BJ (cell line): Measurements from ENCODE around the gene PDE4C. TPM values are rescaled to one million over a fixed set of nuclear protein-coding genes. Genes with fewer than 3 reads are reported as not detected.

Experiments used
- CTCF ChIA-PET: fragments of 350-600 bp; formaldehyde crosslinking; extraction: SDS; loops from one replicate; lab custom pipeline; 2021; ENCODE audit warnings: antibody characterized with exemption, inconsistent platforms; lab: Yijun Ruan, JAX
- POLR2A ChIA-PET: fragments of 300-600 bp; sonication (Branson Sonifier 250); formaldehyde crosslinking; extraction: SDS; loops from one replicate; lab custom pipeline; 2021; ENCODE audit warnings: antibody characterized with exemption; lab: Charles Lee
- DNase-seq: peaks from one replicate; pipeline ENCODE4 v3.0.0-alpha.2; 2011; ENCODE audit warnings: low read depth
- H3K27me3 ChIP-seq: 2 replicates; pipeline ENCODE4 v1.6.0; 2011; ENCODE audit warnings: low read length; ENCODE audit not compliant: control insufficient read depth, insufficient read depth
- H3K36me3 ChIP-seq: 2 replicates; pipeline ENCODE4 v1.5.1; 2011; ENCODE audit warnings: low read length; ENCODE audit not compliant: control insufficient read depth, insufficient read depth
- H3K4me3 ChIP-seq: 2 replicates; pipeline ENCODE4 v1.5.1; 2011; ENCODE audit warnings: low read depth, mild to moderate bottlenecking, control low read depth, low read length
- polyA minus RNA-seq: library from RNA; depleted of rRNA, polyadenylated mRNA; stranded (reverse); fragments of >200 nt; gene quantifications from 2 replicates; pipeline ENCODE4 v1.2.3, GENCODE V29; 2011; rRNA and poly(A)+ RNA removed
- polyA plus RNA-seq: library from polyadenylated mRNA; depleted of rRNA; stranded (reverse); fragments of >200 nt; gene quantifications from 2 replicates; pipeline ENCODE4 v1.2.3, GENCODE V29; 2011; rRNA removed
- TF ChIP-seq, protein P1 (sequence below): IDR thresholded peaks from 2 replicates; pipeline ENCODE4 v1.5.1; 2011; ENCODE audit warnings: low read depth, mild to moderate bottlenecking, control low read depth, inconsistent platforms, low read length, moderate library complexity; ENCODE audit not compliant: insufficient read depth

Gene PDE4C
- 0.06 and 0.12 TPM in 2 replicates for polyA plus RNA-seq
- polyA minus RNA-seq = not detected in 2 replicates

DNA sequence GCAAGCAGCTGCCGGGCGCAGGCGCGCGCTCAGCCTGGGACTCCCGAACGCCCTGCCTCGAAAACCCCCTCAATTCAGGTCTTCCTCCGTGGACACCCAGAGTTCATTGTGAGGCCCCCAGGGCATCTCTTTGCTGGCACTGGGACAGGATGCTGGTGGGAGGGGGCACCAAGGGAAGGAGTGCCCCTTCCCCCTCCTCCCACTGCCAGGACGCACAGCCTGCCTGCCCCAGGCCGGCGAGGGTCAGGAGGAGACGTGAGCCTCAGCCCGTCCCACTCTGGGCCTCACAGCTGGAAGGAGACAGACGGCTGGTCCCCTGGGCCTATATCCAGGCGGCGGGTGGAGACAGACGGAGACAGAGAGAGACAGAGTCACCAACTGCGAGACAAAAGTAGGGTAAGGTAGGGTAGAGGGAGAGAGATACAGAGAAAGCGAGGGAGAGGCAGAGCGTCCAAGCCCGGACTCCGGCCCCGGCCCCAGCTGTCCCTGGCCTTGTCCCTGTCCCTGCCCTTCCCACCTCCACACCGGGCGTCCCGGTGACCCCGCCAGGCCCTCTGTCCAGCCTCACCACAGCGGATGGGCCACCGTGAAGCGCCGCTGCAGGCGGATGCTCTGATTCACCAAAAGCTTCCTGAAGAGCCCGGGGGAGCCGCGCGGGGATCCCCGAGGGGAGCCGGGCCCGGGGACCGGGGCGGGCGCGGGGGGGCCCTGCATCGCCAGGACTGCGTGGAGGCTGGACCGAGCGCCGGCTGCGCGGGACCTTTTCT, at the start of gene PDE4C:
TSS of gene PDE4C (minus strand) at position 737 of the 767 bp plus-strand sequence. CDS start at position 714, 23 bp downstream.
- Histone ChIP-seq H3K27me3 (peaks cover 9% of the 10 kb centered on the region), H3K4me3 (no peak within 1 kb of the TSS), H3K36me3 (no peaks in the 10 kb centered on the region)
- TF ChIP-seq, protein P1, sequence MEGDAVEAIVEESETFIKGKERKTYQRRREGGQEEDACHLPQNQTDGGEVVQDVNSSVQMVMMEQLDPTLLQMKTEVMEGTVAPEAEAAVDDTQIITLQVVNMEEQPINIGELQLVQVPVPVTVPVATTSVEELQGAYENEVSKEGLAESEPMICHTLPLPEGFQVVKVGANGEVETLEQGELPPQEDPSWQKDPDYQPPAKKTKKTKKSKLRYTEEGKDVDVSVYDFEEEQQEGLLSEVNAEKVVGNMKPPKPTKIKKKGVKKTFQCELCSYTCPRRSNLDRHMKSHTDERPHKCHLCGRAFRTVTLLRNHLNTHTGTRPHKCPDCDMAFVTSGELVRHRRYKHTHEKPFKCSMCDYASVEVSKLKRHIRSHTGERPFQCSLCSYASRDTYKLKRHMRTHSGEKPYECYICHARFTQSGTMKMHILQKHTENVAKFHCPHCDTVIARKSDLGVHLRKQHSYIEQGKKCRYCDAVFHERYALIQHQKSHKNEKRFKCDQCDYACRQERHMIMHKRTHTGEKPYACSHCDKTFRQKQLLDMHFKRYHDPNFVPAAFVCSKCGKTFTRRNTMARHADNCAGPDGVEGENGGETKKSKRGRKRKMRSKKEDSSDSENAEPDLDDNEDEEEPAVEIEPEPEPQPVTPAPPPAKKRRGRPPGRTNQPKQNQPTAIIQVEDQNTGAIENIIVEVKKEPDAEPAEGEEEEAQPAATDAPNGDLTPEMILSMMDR = no peak
- CTCF ChIA-PET = interaction anchor here (0.7 to 2.7 kb wide), 3 partner anchors 17 to 26 kb away, joined by 3 to 12 read pairs (median 8); no protein-coding TSS in a partner anchor
- DNase-seq = no peak
- POLR2A ChIA-PET = no interaction called here

DNA sequence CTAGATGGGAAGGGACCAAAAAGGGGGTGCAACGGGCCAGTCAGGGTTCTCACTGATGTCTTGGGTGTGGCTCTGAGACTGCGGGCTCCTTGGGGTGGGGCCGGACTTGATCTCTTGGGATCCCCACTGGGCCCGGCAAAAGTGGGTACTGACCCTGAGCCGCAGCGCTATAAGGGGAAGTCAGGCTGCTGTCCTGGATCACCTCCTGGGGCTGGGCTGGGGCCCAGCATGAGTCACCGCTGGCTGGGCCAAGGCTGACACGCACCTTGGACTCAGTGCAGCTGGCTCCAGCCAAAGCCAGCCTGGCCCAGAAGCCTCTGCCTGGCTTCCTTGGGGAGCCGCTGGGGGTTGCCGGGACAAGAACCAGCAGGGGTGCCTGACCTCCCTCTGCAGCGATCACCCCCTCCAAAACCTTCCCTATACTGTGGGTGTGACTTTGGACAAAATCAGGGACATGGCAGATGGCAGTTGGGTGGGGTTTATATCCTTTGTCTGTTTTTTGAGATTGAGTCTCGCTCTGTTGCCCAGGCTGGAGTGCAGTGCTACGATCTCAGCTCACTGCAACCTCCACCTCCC, 48.6 kb upstream of the PDE4C start:
- ChIA-PET POLR2A (interaction anchor here (0.6 to 1.6 kb wide), 2 partner anchors 54 to 340 kb away, joined by 3 to 4 read pairs; no protein-coding TSS in a partner anchor), CTCF (interaction anchor here (0.6 to 11.5 kb wide), 5 partner anchors 27 to 532 kb away, joined by 3 to 252 read pairs (median 9); partner anchors contain the start of gene LSM4)
- H3K4me3 ChIP-seq = no peak overlapping the region
- H3K27me3 ChIP-seq = no peaks in the 10 kb centered on the region
- peak; percentile 64 for DNase-seq
- peaks cover 17% of the 10 kb centered on the region for H3K36me3 ChIP-seq
- TF ChIP-seq, protein P1 = no peak

DNA sequence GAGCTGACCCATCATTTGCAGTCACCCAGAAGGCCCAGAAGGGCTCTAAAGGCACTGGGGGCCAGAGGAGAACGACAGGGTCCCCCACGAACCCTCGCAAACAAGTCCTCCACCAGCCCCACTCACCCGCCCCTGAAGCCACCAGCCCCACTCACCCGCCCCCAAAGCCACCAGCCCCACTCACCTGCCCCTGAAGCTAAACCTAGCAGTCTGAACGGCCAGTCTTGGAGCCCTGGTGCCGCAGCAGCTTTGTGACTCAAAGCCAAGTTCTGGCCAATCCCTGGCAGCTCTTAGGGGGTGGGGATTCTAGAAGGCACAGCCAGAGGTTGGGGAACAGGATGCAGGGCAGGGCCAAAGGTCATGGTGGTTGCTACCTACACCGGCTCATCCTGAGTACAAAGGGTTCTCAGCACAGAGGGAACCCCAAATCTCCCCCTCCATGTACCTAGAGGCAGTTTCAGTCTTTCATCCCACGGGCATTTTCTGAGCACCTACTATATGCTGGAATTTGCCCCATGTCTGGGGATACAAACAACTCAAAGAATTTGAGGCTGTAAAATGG, 48.1 kb upstream of the PDE4C start, which contains the start of gene IQCN:
TSS of gene IQCN (minus strand) at position 234 of the 562 bp plus-strand sequence. CDS start 4,974 bp downstream, outside the sequence.
- TF ChIP-seq, protein P1 = no peak
- Histone ChIP-seq H3K36me3 (peaks cover 17% of the 10 kb centered on the region), H3K27me3 (no peaks in the 10 kb centered on the region), H3K4me3 (no peak within 1 kb of the TSS)
- CTCF ChIA-PET = interaction anchor here (0.6 to 11.5 kb wide), 8 partner anchors 22 to 532 kb away, joined by 3 to 252 read pairs (median 4); partner anchors contain the start of gene LSM4
- DNase-seq = no peak
- POLR2A ChIA-PET = interaction anchor here (0.6 to 1.6 kb wide), 2 partner anchors 54 to 339 kb away, joined by 3 to 4 read pairs; no protein-coding TSS in a partner anchor

DNA sequence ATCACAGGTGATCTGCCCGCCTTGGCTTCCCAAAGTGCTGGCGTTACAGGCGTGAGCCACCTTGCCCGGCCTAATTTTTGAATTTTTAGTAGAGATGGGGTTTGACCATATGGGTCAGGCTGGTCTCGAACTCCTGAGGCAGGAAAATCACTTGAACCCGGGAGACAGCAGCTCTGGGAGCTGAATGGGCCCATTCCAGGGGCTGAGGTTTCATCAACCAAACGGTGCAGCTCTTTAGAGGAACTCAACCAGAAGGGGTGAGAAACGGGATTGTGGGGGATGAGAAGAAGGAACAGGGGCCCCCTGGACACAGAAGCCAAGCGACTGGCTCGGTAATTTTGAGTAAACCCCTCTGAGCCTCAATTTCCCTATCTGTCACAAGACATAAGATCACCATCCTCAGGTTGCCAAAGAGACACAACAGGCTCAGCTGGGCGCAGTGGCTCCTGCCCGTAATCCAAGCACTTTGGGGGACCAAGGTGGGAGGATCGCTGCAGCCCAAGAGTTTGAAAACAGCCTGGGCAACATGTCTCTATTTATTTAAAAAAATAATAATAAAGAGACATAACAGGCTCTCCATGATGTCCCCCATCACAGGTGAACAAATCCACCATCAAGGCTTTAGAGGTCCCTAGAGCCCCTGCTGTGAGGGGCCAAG, 47.5 kb upstream of the PDE4C start:
- POLR2A ChIA-PET = no interaction called here
- Histone ChIP-seq H3K27me3 (no peaks in the 10 kb centered on the region), H3K4me3 (no peak overlapping the region), H3K36me3 (peaks cover 15% of the 10 kb centered on the region)
- CTCF ChIA-PET = interaction anchor here (0.6 to 11.5 kb wide), 8 partner anchors 21 to 86 kb away, joined by 3 to 252 read pairs (median 4); no protein-coding TSS in a partner anchor
- TF ChIP-seq, protein P1 = no peak
- no peak for DNase-seq
